Superior temporal gyrus (tissue), 1 donor: ENCODE results near the gene DNAI7.

Source experiments
- DNase-seq: peaks from one replicate; pipeline ENCODE4 v3.0.0-alpha.2; 2016; ENCODE audit errors: extremely low spot score

Gene DNAI7

DNA sequence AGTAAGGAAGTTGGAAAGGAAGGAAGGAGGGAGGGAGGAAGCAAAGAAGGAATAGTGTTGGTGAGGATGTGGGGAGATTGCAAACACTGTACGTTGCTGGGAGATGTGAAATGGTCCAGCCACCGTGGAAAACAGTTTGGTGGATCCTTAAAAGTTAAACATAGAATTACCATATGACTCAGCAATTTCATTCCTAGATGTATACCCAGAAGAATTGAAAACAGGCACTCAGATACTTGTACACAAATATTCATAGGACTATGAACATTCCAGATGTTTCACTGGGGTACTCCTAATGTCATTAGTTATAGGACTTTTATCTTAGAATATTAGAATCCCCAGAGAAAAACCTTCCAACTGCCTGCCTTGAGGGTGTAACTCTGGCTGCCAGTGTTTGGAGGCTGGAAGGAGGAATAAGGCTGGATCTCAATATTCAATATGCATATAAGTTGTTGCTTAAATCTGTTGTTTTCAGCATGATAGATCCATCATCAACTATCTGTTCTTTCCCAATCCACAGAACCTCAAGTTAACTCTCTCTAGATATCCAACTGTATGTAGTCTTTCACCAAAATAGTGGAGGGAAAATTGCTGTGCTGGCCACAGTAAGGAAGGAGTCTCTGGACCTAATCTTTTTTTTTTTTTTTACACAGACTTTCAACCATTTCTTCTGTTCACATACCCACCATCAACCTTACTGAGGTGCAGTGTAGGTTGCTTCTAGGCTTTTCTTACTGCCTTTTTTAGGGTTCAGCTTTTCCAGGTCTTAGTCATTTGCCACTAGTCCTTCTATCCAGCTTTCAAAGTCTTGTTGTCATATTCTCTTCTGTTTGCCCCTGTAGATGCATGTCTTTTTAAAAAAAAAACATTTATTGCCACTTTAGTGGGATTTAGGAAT lies 94.5 kb downstream of the DNAI7 start:
- no peak for DNase-seq

DNA sequence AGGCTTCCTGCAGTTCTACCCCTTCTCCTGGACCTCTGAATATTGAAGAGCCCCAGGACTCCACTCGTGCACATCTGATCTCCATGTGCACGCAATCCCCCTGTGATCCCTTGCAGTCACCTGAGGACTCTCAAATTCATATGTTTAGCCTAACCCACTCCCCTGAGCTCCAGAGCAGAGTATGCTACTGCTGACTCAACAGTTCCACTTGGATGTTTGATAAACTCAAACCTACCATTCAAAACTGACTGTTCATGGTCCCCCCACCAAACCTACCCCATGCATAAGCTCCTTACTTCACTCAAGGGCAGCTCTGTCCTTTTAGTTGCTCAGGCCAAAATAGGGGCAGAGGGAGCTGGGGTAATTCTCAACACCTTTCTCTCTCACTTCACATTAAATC lies 96.0 kb downstream of the DNAI7 start:
- DNase-seq, result no peak

DNA sequence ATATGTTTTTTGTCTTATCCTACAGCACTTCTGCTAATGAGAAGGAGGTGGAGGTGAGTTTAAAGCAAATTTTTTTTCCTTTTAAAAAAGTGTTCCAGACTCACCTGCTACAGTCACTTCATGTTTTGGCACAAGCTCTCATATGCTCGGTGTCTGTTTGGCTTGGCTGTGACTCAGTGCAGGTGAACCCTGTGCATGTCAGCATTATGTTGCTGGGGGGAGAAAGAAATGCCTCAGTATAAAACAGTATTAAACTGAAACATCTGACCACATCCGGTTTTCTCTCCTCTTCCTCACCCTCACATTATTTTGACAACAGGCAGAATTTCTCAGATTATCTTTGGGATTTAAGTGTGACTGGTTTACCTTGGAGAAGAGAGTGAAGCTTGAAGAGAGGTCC lies 105.2 kb downstream of the DNAI7 start:
- no peak for DNase-seq

DNA sequence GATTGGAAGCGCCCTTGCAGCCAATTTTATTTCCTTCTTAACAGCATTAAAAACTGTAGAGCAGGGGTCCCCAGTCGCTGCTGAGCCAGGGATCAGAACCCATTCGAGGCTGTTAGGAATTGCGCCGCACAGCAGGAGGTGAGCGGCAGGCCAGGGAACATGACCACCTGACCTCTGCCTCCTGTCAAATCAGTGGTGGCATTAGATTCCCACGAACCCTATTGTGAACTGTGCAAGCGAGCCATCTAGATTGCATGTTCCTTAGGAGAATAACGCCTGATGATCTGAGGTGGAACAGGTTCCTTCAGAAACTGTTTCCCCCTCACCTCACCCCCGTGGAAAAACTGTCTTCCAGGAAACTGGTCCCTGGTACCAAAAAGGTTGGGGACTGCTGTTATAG lies 107.4 kb downstream of the DNAI7 start:
- no peak for DNase-seq

DNA sequence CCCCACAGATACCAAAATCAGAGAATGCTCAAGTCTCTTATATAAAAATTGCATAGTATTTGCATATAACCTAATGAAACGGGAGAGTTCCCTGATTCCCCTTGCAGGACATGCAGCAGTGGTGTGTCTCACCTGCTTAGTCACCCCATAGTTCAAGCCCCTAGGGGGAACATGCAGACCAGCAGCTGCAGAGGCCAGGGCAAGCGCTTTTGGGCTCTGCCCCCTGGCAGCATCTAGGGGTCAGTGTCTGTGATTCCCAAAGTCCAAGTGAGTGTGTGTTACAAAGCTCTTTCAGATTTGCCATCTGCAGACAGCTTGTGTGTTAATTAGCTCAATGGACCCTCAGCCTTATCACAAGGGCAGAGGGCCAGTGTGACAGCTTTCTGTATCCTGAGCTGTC lies 110.1 kb downstream of the DNAI7 start:
- DNase-seq, result no peak

DNA sequence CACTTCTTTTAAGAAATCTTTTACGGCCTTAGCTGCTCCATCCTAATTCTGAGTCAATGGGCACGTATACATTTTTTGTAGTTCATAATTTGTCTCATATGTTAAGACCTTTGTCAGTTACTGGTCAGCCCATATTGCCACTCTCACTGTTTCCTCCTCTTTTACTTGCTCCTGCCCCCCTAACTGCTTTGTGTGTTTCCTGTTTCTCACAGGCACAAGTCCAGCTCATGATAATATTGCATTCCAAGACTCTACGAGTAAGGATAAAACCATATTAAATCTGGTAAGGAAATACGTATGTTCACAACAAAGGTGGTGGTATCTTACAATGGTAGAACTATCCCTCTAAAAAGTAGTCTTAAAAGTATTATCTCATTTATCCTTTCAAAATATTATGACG lies 111.7 kb downstream of the DNAI7 start:
- DNase-seq, result no peak

DNA sequence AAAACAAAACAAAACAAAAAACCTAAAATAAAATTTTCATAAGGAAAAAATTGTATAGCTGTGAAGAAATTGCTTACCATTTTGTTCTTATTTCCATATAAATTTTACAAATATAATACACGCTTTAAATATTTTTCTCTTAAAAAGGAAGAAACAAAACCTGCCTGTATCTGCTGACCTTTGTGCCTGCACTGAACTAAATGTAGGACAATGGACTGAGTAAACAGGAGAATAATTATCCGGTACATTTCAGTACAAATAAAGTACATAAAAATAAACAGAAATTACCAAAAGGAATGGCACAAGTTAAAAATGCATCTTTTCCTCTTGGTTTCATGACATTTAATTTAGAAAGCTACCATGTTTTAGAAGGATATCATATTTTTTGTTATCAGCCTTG lies 112.3 kb downstream of the DNAI7 start:
- no peak for DNase-seq

DNA sequence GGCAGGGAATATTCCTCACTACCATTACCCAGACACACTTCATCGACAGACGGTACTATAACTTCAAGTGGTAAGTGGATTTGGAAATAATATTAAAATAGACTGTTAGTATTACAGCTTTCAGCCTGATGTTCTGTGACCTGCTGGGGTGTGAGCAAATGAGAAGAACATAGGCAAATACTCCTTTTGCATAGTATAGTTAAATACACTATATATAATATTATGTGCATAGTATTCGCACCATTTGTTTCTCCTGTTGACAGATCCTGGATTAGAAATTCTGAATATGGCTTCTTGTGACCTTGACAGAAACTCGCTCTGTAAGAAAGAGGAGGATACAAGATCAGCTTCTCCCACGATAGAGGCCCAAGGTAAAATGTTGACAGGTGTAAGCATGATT lies 115.6 kb downstream of the DNAI7 start:
- no peak for DNase-seq

DNA sequence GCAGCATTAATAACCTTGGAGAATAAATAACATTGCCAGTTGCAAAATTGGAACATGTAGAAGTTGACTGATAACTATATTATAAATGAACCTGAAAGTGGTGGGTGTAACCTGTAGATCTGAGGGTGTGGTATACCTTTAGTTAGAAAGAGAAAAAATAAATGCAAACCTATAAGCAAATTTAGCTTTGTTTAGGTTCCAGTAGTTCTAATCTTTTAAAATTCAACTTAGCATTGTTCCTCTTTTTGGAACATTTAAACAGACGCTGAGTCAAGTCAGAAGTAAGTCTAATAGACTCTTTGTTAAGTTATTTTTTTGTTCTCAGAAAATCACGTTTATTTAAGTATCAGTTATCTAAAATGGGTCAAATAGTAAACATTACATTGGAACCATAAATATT lies 120.0 kb downstream of the DNAI7 start:
- DNase-seq, result no peak

DNA sequence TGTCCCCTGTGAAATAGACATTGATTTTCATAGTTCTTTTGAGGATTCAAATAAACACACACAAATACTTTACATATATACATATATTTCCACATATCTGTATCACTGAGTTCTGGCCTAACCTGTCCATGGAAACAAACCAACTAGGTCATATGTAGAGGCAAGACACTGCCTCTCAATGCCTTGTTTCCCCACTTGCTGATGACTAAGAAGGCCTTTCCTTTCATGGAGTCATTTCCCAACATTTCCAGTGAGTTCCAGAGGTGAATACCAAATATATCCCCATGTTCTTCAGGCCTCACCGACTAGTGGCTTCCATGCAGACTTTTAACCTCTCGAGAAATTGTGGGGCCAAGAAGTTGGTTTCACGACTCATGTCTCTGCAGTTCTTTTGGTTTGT lies 120.8 kb downstream of the DNAI7 start:
- no peak for DNase-seq

DNA sequence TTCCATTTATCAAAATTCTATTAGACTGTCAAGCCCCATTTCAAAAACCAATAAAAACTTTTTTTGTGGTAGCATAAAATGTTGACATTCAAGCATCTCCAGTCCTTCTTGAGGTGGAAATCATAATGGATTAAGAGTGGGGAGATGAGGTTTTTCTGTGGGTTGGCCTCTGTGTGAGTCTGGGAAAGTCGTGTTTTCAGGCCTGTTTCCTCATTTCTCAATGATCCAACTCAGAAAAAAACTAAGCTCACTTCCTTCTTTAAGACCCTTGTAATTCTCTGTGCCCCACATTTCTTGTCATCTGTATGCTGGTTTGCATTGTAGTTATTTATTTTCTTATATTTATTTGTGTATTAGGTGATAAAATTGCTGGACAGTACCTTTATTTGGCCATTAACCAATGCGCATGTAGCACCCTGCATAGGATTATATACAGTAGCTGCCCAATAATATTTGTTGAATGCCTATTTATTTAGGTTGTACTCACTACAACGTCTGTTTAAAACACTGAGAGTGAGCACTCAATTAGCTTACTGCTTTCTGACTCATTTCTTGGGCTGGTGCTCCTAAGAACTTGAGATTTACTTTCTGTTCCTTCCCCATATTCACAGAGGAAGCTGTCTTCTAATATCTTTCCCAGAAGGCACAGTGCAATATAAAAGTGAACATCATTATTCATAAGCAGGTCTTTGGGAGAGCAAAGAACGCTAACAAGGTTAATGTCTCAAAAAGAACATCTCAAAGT lies 121.9 kb downstream of the DNAI7 start:
- DNase-seq, result no peak

DNA sequence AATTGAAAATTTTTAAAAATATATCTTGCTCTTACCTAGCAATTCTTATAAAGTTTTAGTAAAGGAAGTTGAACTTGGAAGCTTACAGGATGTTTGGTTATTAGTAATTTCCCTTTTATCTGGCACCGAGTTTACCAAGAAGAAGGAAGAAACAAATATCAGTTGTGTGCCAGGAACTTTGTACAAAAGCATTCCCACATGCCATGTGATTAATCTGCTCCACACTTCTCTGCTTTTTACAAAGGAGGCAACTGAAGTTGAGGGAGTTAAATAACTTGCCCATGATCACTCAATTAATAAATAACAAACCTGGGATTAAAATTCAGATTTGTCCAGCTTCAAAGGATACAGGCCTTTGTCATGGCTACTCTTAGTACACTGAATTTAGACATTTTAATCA lies 123.6 kb downstream of the DNAI7 start:
- no peak for DNase-seq

DNA sequence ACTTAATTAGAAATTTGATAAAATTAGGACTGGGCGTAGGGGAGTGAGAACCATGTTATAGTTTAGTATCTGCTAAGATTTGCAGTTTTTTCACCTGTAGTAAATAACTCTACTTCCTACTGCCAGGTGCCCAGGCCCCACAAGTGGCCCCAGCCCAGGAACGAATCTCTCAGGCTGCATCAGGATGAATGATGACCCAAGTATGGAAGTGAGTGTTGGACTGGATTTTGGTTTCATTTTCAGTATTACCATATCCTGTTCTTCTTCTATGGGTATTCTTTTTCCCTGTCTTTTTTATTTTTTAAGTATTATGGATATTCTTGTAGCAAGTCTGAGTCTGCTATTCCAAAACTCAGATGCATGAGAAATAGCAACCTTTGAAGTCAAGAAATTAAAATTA lies 125.7 kb downstream of the DNAI7 start:
- DNase-seq, result no peak

DNA sequence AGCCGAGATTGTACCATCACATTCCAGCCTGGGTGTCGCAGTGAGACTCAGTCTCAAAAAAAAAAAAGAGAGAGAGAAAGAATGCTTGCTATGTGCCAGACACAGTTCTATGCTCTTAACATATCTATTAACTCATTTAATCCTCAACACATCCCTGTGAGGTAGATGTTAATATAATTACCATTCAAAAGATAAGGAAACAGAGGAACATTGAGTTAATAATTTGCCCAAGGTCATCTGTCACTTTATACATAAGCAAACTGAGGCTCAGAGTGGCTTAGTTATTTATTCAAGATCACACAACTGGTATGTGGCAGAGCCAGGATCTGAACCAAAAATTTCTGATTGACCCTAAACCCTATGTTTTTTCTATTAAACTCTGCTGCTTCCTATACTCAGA lies 129.9 kb downstream of the DNAI7 start:
- DNase-seq, result no peak

DNA sequence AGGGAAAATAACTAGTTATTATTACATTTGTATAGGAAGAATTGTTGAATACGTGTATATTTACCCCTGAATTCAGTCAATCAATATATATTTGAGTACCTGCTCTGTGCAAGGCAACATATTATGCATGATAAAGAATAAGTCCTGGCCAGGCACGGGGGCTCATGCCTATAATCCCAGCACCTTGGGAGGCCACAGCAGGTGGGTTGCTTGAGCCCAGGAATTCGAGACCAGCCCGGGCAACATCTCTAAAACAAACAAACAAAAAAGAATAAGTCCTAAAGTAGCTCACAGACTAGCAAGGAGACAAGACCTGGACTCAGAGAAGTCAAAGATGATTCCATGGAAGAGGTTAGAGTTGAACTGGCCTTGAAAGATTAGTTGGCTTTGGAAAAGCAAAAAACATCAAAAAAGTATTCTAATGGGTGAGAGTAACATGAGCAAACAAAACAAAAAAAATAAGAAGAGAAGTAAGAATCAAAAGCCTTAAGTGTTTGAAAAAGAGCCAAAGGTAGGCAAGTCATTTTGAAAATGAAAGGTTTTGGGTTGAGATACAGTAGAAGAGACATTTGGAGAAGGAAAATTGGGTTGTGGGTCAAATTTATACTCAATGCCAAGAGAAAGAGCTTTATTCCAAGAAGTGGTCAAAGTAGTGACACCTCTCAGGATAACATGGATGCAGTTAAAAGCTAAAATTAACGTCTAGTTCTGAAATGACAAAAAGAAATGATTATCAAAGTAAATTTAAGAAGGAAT lies 130.9 kb downstream of the DNAI7 start:
- no peak for DNase-seq

DNA sequence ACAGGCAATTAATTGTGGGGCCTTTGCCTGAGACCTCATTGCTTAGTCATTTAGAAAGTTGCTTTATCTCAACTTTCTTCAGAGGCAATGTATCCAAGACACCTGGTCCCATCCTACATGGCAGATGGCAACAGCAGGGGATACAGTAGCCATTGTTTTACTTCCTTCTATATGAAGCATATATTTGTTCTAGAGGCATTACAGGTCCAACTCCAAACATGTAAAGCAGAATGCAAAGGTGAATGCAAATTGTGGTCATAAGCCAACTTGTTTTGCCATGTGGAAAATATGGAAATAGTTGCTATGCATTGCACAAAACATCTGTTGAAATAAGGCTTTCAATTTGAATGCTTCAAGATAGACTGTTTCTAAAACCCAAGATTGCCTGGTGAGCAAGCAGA lies 136.3 kb downstream of the DNAI7 start:
- DNase-seq, result no peak
